HepG2 (cell line): Measurements from ENCODE around the gene SNAI3. TPM values are rescaled to one million over a fixed set of nuclear protein-coding genes. Genes with fewer than 3 reads are reported as not detected.

Experiments
- ATAC-seq: fragments of 200-7000 bp; cut with Tn5 transposase; 3 replicates; pipeline ENCODE4 v1.9.1; 2020; ENCODE audit warnings: mild to moderate bottlenecking, moderate library complexity
- BruUV-seq: library from RNA; stranded (reverse); fragments of 400-500 nt; replicated peaks from 2 replicates; lab custom pipeline; 2021; lab: Mats Ljungman, UMichigan
- CTCF ChIA-PET: fragments of 300-600 bp; formaldehyde crosslinking; extraction: SDS; loops from one replicate; lab custom pipeline; 2021; ENCODE audit warnings: low total read pairs, inconsistent platforms, low intra/inter-chr PET ratio; lab: Yijun Ruan, JAX
- POLR2A ChIA-PET: fragments of 350-600 bp; sonication (Branson Sonifier 250); formaldehyde crosslinking; loops from one replicate; lab custom pipeline; 2020; ENCODE audit warnings: antibody characterized with exemption, inconsistent platforms; lab: Yijun Ruan, JAX
- DNase-seq: peaks from one replicate; pipeline ENCODE4 v3.0.0-alpha.2; 2015; ENCODE audit warnings: low spot score
- FAIRE-seq: peaks from 3 replicates; lab custom pipeline; 2011; peaks lifted over from hg19 to GRCh38; lab: Jason Lieb, UNC
- H2AFZ ChIP-seq: one replicate; pipeline ENCODE4 v1.6.1; 2011; ENCODE audit warnings: low read length, inconsistent platforms
- H3K27ac ChIP-seq: fragments of 300-600 bp; 3 replicates; pipeline ENCODE4 v1.8.0; 2011; ENCODE audit warnings: mixed run types, mild to moderate bottlenecking, mixed read lengths, low read length, inconsistent platforms; ENCODE audit not compliant: insufficient read depth; ENCODE audit errors: extremely low read length
- H3K27me3 ChIP-seq, 2 experiments: fragments of 200-600 bp in 1 of 2; 2 replicates in 1 of 2; 3 replicates in 1 of 2; pipeline versions ENCODE4 v1.6.0 to v1.8.0; 2011; ENCODE audit warnings: low read length in 2 of 2, mild to moderate bottlenecking in 2 of 2, moderate library complexity in 2 of 2, inconsistent platforms in 1 of 2; ENCODE audit not compliant: insufficient read depth in 2 of 2, control insufficient read depth in 1 of 2
- H3K36me3 ChIP-seq, 2 experiments: fragments of 200-600 bp in 1 of 2; replicated peaks in 1 of 2; 2 replicates in 1 of 2; 3 replicates in 1 of 2; pipeline versions ENCODE4 v1.5.1 to v1.8.0; 2011; ENCODE audit warnings: low read length in 2 of 2, inconsistent platforms in 1 of 2; ENCODE audit not compliant: insufficient read depth in 2 of 2, control insufficient read depth in 1 of 2
- H3K4me1 ChIP-seq: 2 replicates; pipeline ENCODE4 v1.5.1; 2012; ENCODE audit warnings: low read length, inconsistent platforms; ENCODE audit not compliant: insufficient read depth
- H3K4me2 ChIP-seq: 2 replicates; pipeline ENCODE4 v1.6.0; 2011; ENCODE audit warnings: low read depth, low read length, inconsistent platforms
- H3K4me3 ChIP-seq, 3 experiments: fragments of 200-600 bp in 1 of 3; sonication (generic), shearing (Covaris generic) in 1 of 3; replicated peaks in 1 of 3; 2 replicates each; pipeline ENCODE4 v1.5.1; 2011 to 2016; ENCODE audit warnings: low read length in 3 of 3, inconsistent platforms in 2 of 3, low read depth in 2 of 3, mild to moderate bottlenecking in 2 of 3, control low read depth in 1 of 3, mixed read lengths in 1 of 3; ENCODE audit not compliant: insufficient read depth in 1 of 3
- H3K79me2 ChIP-seq: one replicate; pipeline ENCODE4 v1.6.1; 2011; ENCODE audit warnings: low read length, inconsistent platforms; ENCODE audit not compliant: insufficient read depth
- H3K9ac ChIP-seq: 2 replicates; pipeline ENCODE4 v1.6.0; 2011; ENCODE audit warnings: mild to moderate bottlenecking, low read depth, low read length, inconsistent platforms; ENCODE audit not compliant: insufficient read depth
- H3K9me3 ChIP-seq: 2 replicates; pipeline ENCODE4 v1.5.1; 2012; ENCODE audit warnings: mild to moderate bottlenecking, low read length
- H4K20me1 ChIP-seq: 2 replicates; pipeline ENCODE4 v1.6.0; 2011; ENCODE audit warnings: inconsistent platforms, mild to moderate bottlenecking, low read length, moderate library complexity; ENCODE audit not compliant: insufficient read depth
- CCDC6 ChIP-seq: sonication (generic); formaldehyde crosslinking; IDR thresholded peaks from 2 replicates; pipeline ENCODE4 v1.8.1; 2022; ENCODE audit warnings: mild to moderate bottlenecking, missing genetic modification reagents, moderate library complexity
- GATAD2A ChIP-seq: IDR thresholded peaks from 2 replicates; pipeline ENCODE4 v1.6.1; 2016
- GZF1 ChIP-seq: sonication (generic); formaldehyde crosslinking; IDR thresholded peaks from 2 replicates; pipeline ENCODE4 v1.5.1; 2020; ENCODE audit warnings: mild to moderate bottlenecking, missing genetic modification reagents
- HOXA9 ChIP-seq: sonication (generic); formaldehyde crosslinking; IDR thresholded peaks from 2 replicates; pipeline ENCODE4 v1.8.1; 2022; ENCODE audit warnings: missing genetic modification reagents, mild to moderate bottlenecking, moderate library complexity, borderline replicate concordance
- NFIC ChIP-seq: IDR thresholded peaks from 2 replicates; pipeline ENCODE4 v1.6.1; 2012; ENCODE audit warnings: mild to moderate bottlenecking, low read length, inconsistent platforms
- ONECUT2 ChIP-seq: sonication (generic); formaldehyde crosslinking; IDR thresholded peaks from 2 replicates; pipeline ENCODE4 v1.4.0; 2020; ENCODE audit warnings: missing genetic modification reagents
- POLR2G ChIP-seq: fragments of 200-400 bp; formaldehyde crosslinking; IDR thresholded peaks from 2 replicates; pipeline ENCODE4 v1.6.1; 2018; ENCODE audit warnings: mild to moderate bottlenecking, low read depth, low read length, moderate library complexity
- SRY ChIP-seq: sonication (generic); formaldehyde crosslinking; IDR thresholded peaks from 2 replicates; pipeline ENCODE4 v1.8.0; 2022; ENCODE audit warnings: mild to moderate bottlenecking, missing genetic modification reagents
- TBX2 ChIP-seq: sonication (generic); formaldehyde crosslinking; IDR thresholded peaks from 2 replicates; pipeline ENCODE4 v1.5.0; 2020; ENCODE audit warnings: missing genetic modification reagents, mild to moderate bottlenecking, borderline replicate concordance
- ZFP82 ChIP-seq: sonication (generic); formaldehyde crosslinking; IDR thresholded peaks from 2 replicates; pipeline ENCODE4 v1.5.1; 2020; ENCODE audit warnings: mild to moderate bottlenecking, missing genetic modification reagents, borderline replicate concordance
- ZNF136 ChIP-seq: sonication (generic); formaldehyde crosslinking; IDR thresholded peaks from 2 replicates; pipeline ENCODE4 v1.8.1; 2022; ENCODE audit warnings: low read depth, mild to moderate bottlenecking, moderate library complexity, missing genetic modification reagents
- ZNF749 ChIP-seq: sonication (generic); formaldehyde crosslinking; IDR thresholded peaks from 2 replicates; pipeline ENCODE4 v1.8.0; 2022; ENCODE audit warnings: mild to moderate bottlenecking, missing genetic modification reagents, moderate library complexity, borderline replicate concordance
- WGBS: methylation state at CpG from one replicate; pipeline ENCODE4 v1.1.6; 2017; ENCODE audit warnings: low lambda C conversion rate; 5-methylcytosine and 5-hydroxymethylcytosine counted together
- in situ Hi-C: cut with HindIII; loops from 2 replicates; pipeline ENCODE4 v1.10.0; 2017; ENCODE audit warnings: low pct_unique_long_range_greater_than_20kb; ENCODE audit not compliant: extremely low pct_ligation_motif_present
- intact Hi-C: fragments of 100-400 bp; cut with micrococcal nuclease; formaldehyde crosslinking; loops from one replicate; pipeline ENCODE4 v1.10.0; 2022; ENCODE audit not compliant: unreplicated experiment
- polyA plus RNA-seq, 8 experiments: library from polyadenylated mRNA; depleted of rRNA in 3 of 8; stranded (reverse) in 7 of 8; unstranded in 1 of 8; fragments of >200 nt; fragmentation: Illumina TruSeq in 4 of 8; extraction: Trizol in 4 of 8; gene quantifications; 2 replicates each; pipeline versions ENCODE4 v1.2.1 to v1.2.3, GENCODE V29; 2011 to 2016; ENCODE audit warnings: low read depth in 4 of 8, missing spikeins in 1 of 8, mixed read lengths in 1 of 8; ENCODE audit not compliant: insufficient read depth in 1 of 8
- total RNA-seq, 5 experiments: library from RNA; depleted of rRNA; stranded (reverse); fragments of >200 nt; fragmentation: Illumina TruSeq; extraction: Trizol; gene quantifications; 2 replicates each; pipeline ENCODE4 v1.2.3, GENCODE V29; 2016; ENCODE audit warnings: low read depth in 1 of 5
- TF ChIP-seq, protein P1 (sequence below): sonication (generic); formaldehyde crosslinking; IDR thresholded peaks from 2 replicates; pipeline ENCODE4 v1.5.1; 2020; ENCODE audit warnings: mild to moderate bottlenecking, missing genetic modification reagents

The SNAI3 gene
- total and polyA plus RNA-seq, 2 of the 13 experiments (the other 11 are each of a cell fraction or from before 2014, with no cell fraction given): 0.09 to 0.18 TPM

DNA sequence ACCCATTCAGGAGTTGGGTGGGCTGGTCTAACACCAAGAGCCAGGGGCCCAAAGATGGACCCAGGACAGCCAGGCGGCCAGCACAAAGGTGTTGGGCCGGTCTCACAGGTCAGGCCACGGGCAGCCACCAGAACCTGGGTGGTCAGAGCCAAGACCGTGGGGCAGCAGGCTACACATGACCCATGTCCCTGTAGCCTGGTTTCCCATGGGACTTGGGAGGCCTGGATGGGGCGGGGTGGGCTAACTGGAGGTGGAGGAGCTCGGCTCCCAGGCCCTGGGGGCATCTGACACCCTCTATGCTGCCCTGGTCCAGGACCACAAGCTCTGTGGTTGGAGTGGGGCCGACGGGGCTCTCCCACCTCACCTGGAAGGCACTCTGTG is 37.2 kb upstream of the SNAI3 start:
- 100% methylated on average over 3 of the region's 8 CpGs for WGBS
- H3K27ac ChIP-seq: no peak overlapping the region
- no peak overlapping the region for H2AFZ ChIP-seq
- no peak overlapping the region for H3K4me3 ChIP-seq
- peaks cover 70 to 92% of the 10 kb centered on the region in 2 experiments; a peak in 4 of 5 replicates for H3K36me3 ChIP-seq
- no peaks in the 10 kb centered on the region for H4K20me1 ChIP-seq
- H3K79me2 ChIP-seq: no peaks in the 10 kb centered on the region
- H3K4me2 ChIP-seq: no peak overlapping the region
- CTCF ChIA-PET: no interaction called here
- H3K27me3 ChIP-seq: no peaks in the 10 kb centered on the region
- in situ Hi-C loops: no loop called here
- TF ChIP-seq ZNF136 (CRISPR knock-in tag) (no peak), CCDC6 (CRISPR knock-in tag) (no peak), NFIC (no peak), TBX2 (CRISPR knock-in tag) (no peak), HOXA9 (CRISPR knock-in tag) (0 out of 2 replicates have a peak, but pooled peaks have one; percentile 9), POLR2G (0 out of 2 replicates have a peak, but pooled peaks have one; percentile 28), ZFP82 (CRISPR knock-in tag) (no peak), SRY (CRISPR knock-in tag) (peak; percentile 40; the same call in 1 of the 2 replicates), ONECUT2 (CRISPR knock-in tag) (no peak), GATAD2A (CRISPR knock-in tag) (no peak), ZNF749 (CRISPR knock-in tag) (no peak), GZF1 (CRISPR knock-in tag) (no peak)
- TF ChIP-seq, protein P1, sequence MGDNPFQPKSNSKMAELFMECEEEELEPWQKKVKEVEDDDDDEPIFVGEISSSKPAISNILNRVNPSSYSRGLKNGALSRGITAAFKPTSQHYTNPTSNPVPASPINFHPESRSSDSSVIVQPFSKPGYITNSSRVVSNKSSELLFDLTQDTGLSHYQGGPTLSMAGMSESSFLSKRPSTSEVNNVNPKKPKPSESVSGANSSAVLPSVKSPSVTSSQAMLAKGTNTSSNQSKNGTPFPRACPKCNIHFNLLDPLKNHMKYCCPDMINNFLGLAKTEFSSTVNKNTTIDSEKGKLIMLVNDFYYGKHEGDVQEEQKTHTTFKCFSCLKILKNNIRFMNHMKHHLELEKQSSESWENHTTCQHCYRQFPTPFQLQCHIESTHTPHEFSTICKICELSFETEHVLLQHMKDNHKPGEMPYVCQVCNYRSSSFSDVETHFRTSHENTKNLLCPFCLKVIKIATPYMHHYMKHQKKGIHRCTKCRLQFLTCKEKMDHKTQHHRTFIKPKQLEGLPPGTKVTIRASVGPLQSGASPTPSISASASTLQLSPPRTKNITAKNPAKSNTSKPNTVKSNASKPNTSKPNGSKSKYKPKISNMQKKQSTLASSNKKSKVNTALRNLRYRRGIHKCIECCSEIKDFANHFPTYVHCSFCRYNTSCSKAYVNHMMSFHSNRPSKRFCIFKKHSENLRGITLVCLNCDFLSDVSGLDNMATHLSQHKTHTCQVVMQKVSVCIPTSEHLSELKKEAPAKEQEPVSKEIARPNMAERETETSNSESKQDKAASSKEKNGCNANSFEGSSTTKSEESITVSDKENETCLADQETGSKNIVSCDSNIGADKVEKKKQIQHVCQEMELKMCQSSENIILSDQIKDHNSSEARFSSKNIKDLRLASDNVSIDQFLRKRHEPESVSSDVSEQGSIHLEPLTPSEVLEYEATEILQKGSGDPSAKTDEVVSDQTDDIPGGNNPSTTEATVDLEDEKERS (CRISPR knock-in tag): no peak
- intact Hi-C loops: no loop called here
- FAIRE-seq (no peak), DNase-seq (no peak), ATAC-seq (no peak)
- POLR2A ChIA-PET: no interaction called here
- H3K9me3 ChIP-seq: no peaks in the 10 kb centered on the region
- no peaks in the 10 kb centered on the region for H3K4me1 ChIP-seq
- no peak overlapping the region for H3K9ac ChIP-seq
- no TSS peak for BruUV-seq
